Uterus (tissue), 4 donors: Measurements from ENCODE around the gene BACE2. TPM values are rescaled to one million over a fixed set of nuclear protein-coding genes. Genes with fewer than 3 reads are reported as not detected.

ENCODE experiments used
- DNase-seq, 2 donors: peaks; one replicate each; pipeline ENCODE4 v3.0.0-alpha.2; 2019 to 2020
- H3K27ac ChIP-seq, 2 donors: fragments of 200-600 bp; sonication (generic); 1 replicate in 1 of 2; 2 replicates in 1 of 2; pipeline ENCODE4 v1.5.1; 2016 to 2018
- H3K27me3 ChIP-seq, 2 donors: fragments of 200-600 bp; sonication (generic); one replicate each; pipeline ENCODE4 v1.5.1; 2018 to 2019; ENCODE audit warnings: control low read depth in 1 of 2
- H3K36me3 ChIP-seq, 2 donors: fragments of 200-600 bp; sonication (generic); one replicate each; pipeline ENCODE4 v1.5.1; 2019; ENCODE audit warnings: control low read depth in 1 of 2
- H3K4me1 ChIP-seq, 2 donors: fragments of 200-600 bp; sonication (generic); one replicate each; pipeline ENCODE4 v1.5.1; 2018 to 2019; ENCODE audit warnings: control low read depth in 1 of 2
- H3K4me3 ChIP-seq, 2 donors: fragments of 200-600 bp; sonication (generic); 1 replicate in 1 of 2; 2 replicates in 1 of 2; pipeline ENCODE4 v1.5.1; 2018 to 2019; ENCODE audit warnings: mild to moderate bottlenecking in 1 of 2
- H3K9me3 ChIP-seq, 2 donors: fragments of 200-600 bp; sonication (generic); one replicate each; pipeline ENCODE4 v1.5.1; 2019; ENCODE audit warnings: control low read depth in 1 of 2
- CTCF ChIP-seq, 4 experiments: fragments of 200-600 bp in 2 of 4; fragments of 450-650 bp in 2 of 4; sonication (generic) in 2 of 4; IDR thresholded peaks; one replicate each; pipeline ENCODE4 v1.5.1; 2016 to 2019; ENCODE audit warnings: antibody characterized with exemption in 4 of 4, mild to moderate bottlenecking in 2 of 4, moderate library complexity in 1 of 4
- POLR2A ChIP-seq, 2 donors: fragments of 450-650 bp; IDR thresholded peaks; one replicate each; pipeline ENCODE4 v1.6.1; 2016; ENCODE audit warnings: antibody characterized with exemption in 2 of 2, mild to moderate bottlenecking in 1 of 2, moderate library complexity in 1 of 2
- intact Hi-C: fragments of 100-400 bp; cut with DNase I; formaldehyde crosslinking; loops from one replicate; pipeline ENCODE4 v1.15.1; 2023; ENCODE audit warnings: low total_unique reads
- total RNA-seq, 4 donors: library from RNA; depleted of rRNA in 3 of 4; stranded (reverse); fragments of >200 nt in 3 of 4; gene quantifications; one replicate each; pipeline versions ENCODE4 v1.1.0 to v1.2.4, GENCODE V29; 2014 to 2023
- donor health status: DM: yes; HTN: yes; CAD: no.

BACE2 gene
- total RNA-seq, 4 donors from 2014 or later = 22.8 to 98.8 (median 76.5) TPM

- no peak for TF ChIP-seq POLR2A (IDR thresholded peaks at IDR 0.05)
- no peak for TF ChIP-seq CTCF (IDR thresholded peaks at IDR 0.05)
These were observed 61.0 kb downstream of the BACE2 start for GRCh38 chr21:41228958-41229357.

GRCh38 chr21:41229509-41230248, 61.7 kb downstream of the BACE2 start:
- intact Hi-C loops = no loop called here
- Histone ChIP-seq H3K27me3 (no peaks in the 10 kb centered on the region), H3K27ac (no peak overlapping the region), H3K9me3 (no peaks in the 10 kb centered on the region), H3K36me3 (no peaks in the 10 kb centered on the region), H3K4me1 (no peaks in the 10 kb centered on the region), H3K4me3 (no peak overlapping the region)
- TF ChIP-seq POLR2A (IDR thresholded peaks at IDR 0.05) (no peak), CTCF (IDR thresholded peaks at IDR 0.05) (no peak)
- DNase-seq = no peak

More at GRCh38 chr21:41228958-41229357, 61.0 kb downstream of the BACE2 start:
- H3K4me3 ChIP-seq = no peak overlapping the region
- no peaks in the 10 kb centered on the region for H3K27me3 ChIP-seq
- H3K4me1 ChIP-seq = no peaks in the 10 kb centered on the region
- no peak for DNase-seq
- no peaks in the 10 kb centered on the region for H3K36me3 ChIP-seq
- H3K9me3 ChIP-seq = no peaks in the 10 kb centered on the region
- intact Hi-C loops = no loop called here
- H3K27ac ChIP-seq = no peak overlapping the region

- intact Hi-C loops = no loop called here
- H3K4me3 ChIP-seq = no peak overlapping the region
- H3K9me3 ChIP-seq = no peaks in the 10 kb centered on the region
- no peak overlapping the region for H3K27ac ChIP-seq
- no peak for DNase-seq
- no peaks in the 10 kb centered on the region for H3K27me3 ChIP-seq
- H3K4me1 ChIP-seq = no peaks in the 10 kb centered on the region
- H3K36me3 ChIP-seq = no peaks in the 10 kb centered on the region
- TF ChIP-seq CTCF (IDR thresholded peaks at IDR 0.05) = no peak
- no peak for TF ChIP-seq POLR2A (IDR thresholded peaks at IDR 0.05)
These were observed 62.5 kb downstream of the BACE2 start for GRCh38 chr21:41230497-41230896.

- H3K9me3 ChIP-seq = no peaks in the 10 kb centered on the region
- no peak for DNase-seq
- no peaks in the 10 kb centered on the region for H3K36me3 ChIP-seq
- TF ChIP-seq POLR2A (IDR thresholded peaks at IDR 0.05) (no peak), CTCF (IDR thresholded peaks at IDR 0.05) (no peak)
- H3K27ac ChIP-seq = no peak overlapping the region
- no peaks in the 10 kb centered on the region for H3K4me1 ChIP-seq
- H3K4me3 ChIP-seq = no peak overlapping the region
- intact Hi-C loops = no loop called here
- H3K27me3 ChIP-seq = no peaks in the 10 kb centered on the region
These were observed 63.1 kb downstream of the BACE2 start for GRCh38 chr21:41231060-41231459.

- no peak overlapping the region for H3K4me3 ChIP-seq
- no peak overlapping the region for H3K27ac ChIP-seq
- no peaks in the 10 kb centered on the region for H3K9me3 ChIP-seq
- DNase-seq = no peak
- no peaks in the 10 kb centered on the region for H3K27me3 ChIP-seq
- no peaks in the 10 kb centered on the region for H3K4me1 ChIP-seq
- H3K36me3 ChIP-seq = no peaks in the 10 kb centered on the region
- TF ChIP-seq CTCF (IDR thresholded peaks at IDR 0.05) (no peak), POLR2A (IDR thresholded peaks at IDR 0.05) (no peak)
- intact Hi-C loops = no loop called here
These were observed 64.1 kb downstream of the BACE2 start for GRCh38 chr21:41232013-41232412.
